DOHH2 (cell line): ENCODE results near the gene ELF1.

ENCODE experiments used
- EZH2phosphoT487 ChIP-seq: fragments of 200-600 bp; sonication (generic); IDR thresholded peaks from 2 replicates; pipeline ENCODE4 v1.6.1; 2017; ENCODE audit warnings: borderline replicate concordance, mild to moderate bottlenecking, antibody characterized with exemption, low read length, moderate library complexity, mixed read lengths
- TF ChIP-seq, protein P1 (sequence below): fragments of 200-600 bp; sonication (generic); IDR thresholded peaks from one replicate; pipeline ENCODE4 v1.5.1; 2014; ENCODE audit warnings: antibody characterized with exemption, mild to moderate bottlenecking, low read depth, low read length; ENCODE audit not compliant: poor library complexity, severe bottlenecking

DNA sequence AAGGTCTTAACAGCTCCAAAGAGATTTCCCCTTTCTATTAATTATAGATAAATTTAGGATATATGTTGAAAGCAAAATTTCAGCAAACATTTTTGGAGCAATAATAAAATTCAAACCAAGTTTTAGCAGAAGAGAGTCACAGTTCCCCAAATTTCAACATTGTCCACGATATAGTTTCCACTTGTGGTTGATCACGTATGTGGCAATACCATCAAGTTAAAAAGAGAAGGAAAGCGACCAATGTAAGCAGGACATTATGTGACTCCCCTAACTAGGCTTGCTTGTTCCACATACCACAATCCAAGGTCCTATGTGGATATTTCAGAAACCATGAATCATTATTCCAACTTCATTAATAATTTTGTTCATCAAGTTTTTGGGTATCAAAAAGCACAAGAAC lies 52.8 kb downstream of the ELF1 start:
- TF ChIP-seq, protein P1, sequence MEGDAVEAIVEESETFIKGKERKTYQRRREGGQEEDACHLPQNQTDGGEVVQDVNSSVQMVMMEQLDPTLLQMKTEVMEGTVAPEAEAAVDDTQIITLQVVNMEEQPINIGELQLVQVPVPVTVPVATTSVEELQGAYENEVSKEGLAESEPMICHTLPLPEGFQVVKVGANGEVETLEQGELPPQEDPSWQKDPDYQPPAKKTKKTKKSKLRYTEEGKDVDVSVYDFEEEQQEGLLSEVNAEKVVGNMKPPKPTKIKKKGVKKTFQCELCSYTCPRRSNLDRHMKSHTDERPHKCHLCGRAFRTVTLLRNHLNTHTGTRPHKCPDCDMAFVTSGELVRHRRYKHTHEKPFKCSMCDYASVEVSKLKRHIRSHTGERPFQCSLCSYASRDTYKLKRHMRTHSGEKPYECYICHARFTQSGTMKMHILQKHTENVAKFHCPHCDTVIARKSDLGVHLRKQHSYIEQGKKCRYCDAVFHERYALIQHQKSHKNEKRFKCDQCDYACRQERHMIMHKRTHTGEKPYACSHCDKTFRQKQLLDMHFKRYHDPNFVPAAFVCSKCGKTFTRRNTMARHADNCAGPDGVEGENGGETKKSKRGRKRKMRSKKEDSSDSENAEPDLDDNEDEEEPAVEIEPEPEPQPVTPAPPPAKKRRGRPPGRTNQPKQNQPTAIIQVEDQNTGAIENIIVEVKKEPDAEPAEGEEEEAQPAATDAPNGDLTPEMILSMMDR = no peak
- no peak for TF ChIP-seq EZH2phosphoT487
